Right lobe of liver (tissue), 6 donors: Measurements from ENCODE around the gene GID8. TPM values are rescaled to one million over a fixed set of nuclear protein-coding genes. Genes with fewer than 3 reads are reported as not detected.

ENCODE experiments used
- ATAC-seq, 4 donors: fragments of 200-7000 bp; cut with Tn5 transposase; one replicate each; pipeline ENCODE4 v1.9.1; 2020; ENCODE audit warnings: mild to moderate bottlenecking in 4 of 4, moderate library complexity in 4 of 4
- DNase-seq, 3 donors: peaks; one replicate each; pipeline ENCODE4 v3.0.0-alpha.2; 2020
- H3K27ac ChIP-seq, 3 donors: fragments of 200-600 bp; one replicate each; pipeline ENCODE4 v1.8.0; 2022
- H3K27me3 ChIP-seq, 2 donors: fragments of 200-600 bp; one replicate each; pipeline ENCODE4 v1.8.0; 2022
- H3K36me3 ChIP-seq, 4 donors: fragments of 200-600 bp; sonication (generic) in 1 of 4; one replicate each; pipeline versions ENCODE4 v1.5.1 to v1.8.0; 2017 to 2022; ENCODE audit warnings: control low read depth in 1 of 4
- H3K4me1 ChIP-seq, 4 donors: fragments of 200-600 bp; sonication (generic) in 1 of 4; one replicate each; pipeline versions ENCODE4 v1.5.1 to v1.8.0; 2017 to 2022; ENCODE audit warnings: control low read depth in 1 of 4
- H3K4me3 ChIP-seq, 3 donors: fragments of 200-600 bp; one replicate each; pipeline ENCODE4 v1.8.0; 2022
- H3K9me3 ChIP-seq, 4 donors: fragments of 200-600 bp; sonication (generic) in 1 of 4; one replicate each; pipeline versions ENCODE4 v1.5.1 to v1.8.0; 2017 to 2022; ENCODE audit warnings: control low read depth in 1 of 4
- CTCF ChIP-seq, 4 donors: fragments of 200-600 bp in 3 of 4; fragments of 450-650 bp in 1 of 4; IDR thresholded peaks; one replicate each; pipeline versions ENCODE4 v1.5.1 to v1.8.0; 2016 to 2022; ENCODE audit warnings: antibody characterized with exemption in 4 of 4, mild to moderate bottlenecking in 2 of 4
- POLR2A ChIP-seq: fragments of 450-650 bp; IDR thresholded peaks from one replicate; pipeline ENCODE4 v1.6.1; 2017; ENCODE audit warnings: antibody characterized with exemption, mild to moderate bottlenecking
- WGBS: methylation state at CpG from one replicate; pipeline ENCODE4 v1.1.6; 2018; ENCODE audit warnings: low coverage, low lambda C conversion rate; ENCODE audit not compliant: insufficient coverage; ENCODE audit errors: missing lambda C conversion rate; 5-methylcytosine and 5-hydroxymethylcytosine counted together
- intact Hi-C, 2 donors: fragments of 100-400 bp; cut with DNase I; formaldehyde crosslinking; loops; one replicate each; pipeline versions ENCODE4 v1.11.2 to v1.14.1; 2022
- total RNA-seq, 6 experiments: library from RNA; depleted of rRNA in 2 of 6; stranded (reverse); fragments of >200 nt in 2 of 6; fragmentation: NEBNext Ultra II Directional in 3 of 6; extraction: Animal tissue kit (Norgen Biotek cat#: 25700) in 3 of 6; gene quantifications; one replicate each; pipeline versions ENCODE4 v1.1.0 to v1.2.4, GENCODE V29; 2016 to 2023
- donor health status: DM: no; HTN: yes; CAD: no.
- donor health status: DM: no; HTN: no; CAD: no.
- donor health status: DM: no; HTN: no; CAD: no.
- donor health status: DM: no; HTN: yes; CAD: no.
- donor health status: DM: no; HTN: yes; CAD: no.

Gene GID8
- total RNA-seq, 6 experiments from 2014 or later: 12.6 to 18.9 (median 15.1) TPM

- no peaks in the 10 kb centered on the region for H3K9me3 ChIP-seq
- H3K4me1 ChIP-seq: peaks cover 0 to 7% (median 2%) of the 10 kb centered on the region in 4 donors
- no peaks in the 10 kb centered on the region for H3K27me3 ChIP-seq
- H3K4me3 ChIP-seq: no peak overlapping the region
- 51% methylated on average over 10 of the region's 16 CpGs for WGBS
- no peak overlapping the region for H3K27ac ChIP-seq
- H3K36me3 ChIP-seq: peaks cover 10 to 100% (median 58%) of the 10 kb centered on the region in 4 donors
- DNase-seq: peak; percentile 50 to 85 (median 83)
- no peak for TF ChIP-seq POLR2A
- TF ChIP-seq CTCF (IDR thresholded peaks at IDR 0.05): no peak
- intact Hi-C loops: loop anchor here (10.0 kb wide), 2 partner anchors 59 to 99 kb away; partner anchors contain the start of gene BHLHE23 (in 2 of the 2)
- peak; percentile 61 to 90 (median 70) for ATAC-seq
Observed at GRCh38 chr20:62906209-62906608, 31.7 kb upstream of the GID8 start.

GRCh38 chr20:62906647-62907375, 31.1 kb upstream of the GID8 start:
- Histone ChIP-seq H3K27me3 (no peaks in the 10 kb centered on the region), H3K36me3 (peaks cover 10 to 100% (median 64%) of the 10 kb centered on the region in 4 donors), H3K27ac (no peak overlapping the region), H3K9me3 (no peaks in the 10 kb centered on the region), H3K4me3 (no peak overlapping the region), H3K4me1 (peaks cover 0 to 7% (median 2%) of the 10 kb centered on the region in 4 donors)
- intact Hi-C loops: loop anchor here (10.0 kb wide), 2 partner anchors 58 to 98 kb away; partner anchors contain the start of gene BHLHE23 (in 2 of the 2)
- no peak for TF ChIP-seq POLR2A
- no peak for TF ChIP-seq CTCF (IDR thresholded peaks at IDR 0.05)
- 84% methylated on average over 27 of the region's 31 CpGs for WGBS
- DNase-seq: no peak
- ATAC-seq: no peak

GRCh38 chr20:62907384-62908317, 30.3 kb upstream of the GID8 start:
- no peak overlapping the region for H3K4me3 ChIP-seq
- H3K9me3 ChIP-seq: no peaks in the 10 kb centered on the region
- ATAC-seq (peak in 2 of 4 donors; percentile 9 to 47), DNase-seq (no peak)
- H3K36me3 ChIP-seq: peaks cover 10 to 97% (median 68%) of the 10 kb centered on the region in 4 donors
- intact Hi-C loops: loop anchor here (10.0 kb wide), 2 partner anchors 57 to 97 kb away; partner anchors contain the start of gene BHLHE23 (in 2 of the 2)
- H3K27me3 ChIP-seq: no peaks in the 10 kb centered on the region
- TF ChIP-seq CTCF (IDR thresholded peaks at IDR 0.05) (peak; percentile 27 to 47 (median 38)), POLR2A (no peak)
- H3K4me1 ChIP-seq: peaks cover 0 to 8% (median 2%) of the 10 kb centered on the region in 4 donors
- H3K27ac ChIP-seq: no peak overlapping the region
- WGBS: 68% methylated on average over 11 of the region's 16 CpGs

GRCh38 chr20:62908971-62909791, 28.8 kb upstream of the GID8 start:
- H3K27me3 ChIP-seq: no peaks in the 10 kb centered on the region
- DNase-seq (no peak), ATAC-seq (no peak)
- peaks cover 10 to 91% (median 59%) of the 10 kb centered on the region in 4 donors for H3K36me3 ChIP-seq
- no peak overlapping the region for H3K4me3 ChIP-seq
- 89% methylated on average over 17 of the region's 18 CpGs for WGBS
- no peaks in the 10 kb centered on the region for H3K9me3 ChIP-seq
- TF ChIP-seq CTCF (IDR thresholded peaks at IDR 0.05): no peak
- TF ChIP-seq POLR2A: no peak
- intact Hi-C loops: loop anchor here (10.0 kb wide), 2 partner anchors 56 to 96 kb away; partner anchors contain the start of gene BHLHE23 (in 2 of the 2)
- H3K4me1 ChIP-seq: peaks cover 0 to 18% (median 5%) of the 10 kb centered on the region in 4 donors
- no peak overlapping the region for H3K27ac ChIP-seq
